Stimulated activated naive CD8-positive, alpha-beta T cell treated with anti-CD3 and anti-CD28 coated beads, Interleukin-15, amount 100 ng/mL, for 72 hours (primary cell): ENCODE measurements around the gene CCDC88C.

ENCODE experiments used
- ATAC-seq: fragments of 150-1000 bp; cut with Tn5 transposase; 2 replicates; pipeline ENCODE4 v1.10.0; 2021; ENCODE audit warnings: mild to moderate bottlenecking, moderate library complexity
- DNase-seq, 2 donors: peaks; one replicate each; pipeline ENCODE4 v3.0.0; 2021 to 2022
- H3K27ac Mint-ChIP-seq, 2 donors: one replicate each; pipeline ENCODE4 v1.8.0; 2022; ENCODE audit warnings: mild to moderate bottlenecking in 2 of 2, mixed read lengths in 2 of 2, moderate library complexity in 2 of 2
- H3K27me3 Mint-ChIP-seq: one replicate; pipeline ENCODE4 v1.8.0; 2022; ENCODE audit warnings: mixed read lengths
- H3K4me1 Mint-ChIP-seq: one replicate; pipeline ENCODE4 v1.8.0; 2022; ENCODE audit warnings: mild to moderate bottlenecking, mixed read lengths
- H3K4me3 Mint-ChIP-seq, 2 donors: one replicate each; pipeline ENCODE4 v1.8.0; 2022; ENCODE audit warnings: mild to moderate bottlenecking in 2 of 2, mixed read lengths in 2 of 2, moderate library complexity in 1 of 2
- H3K9me3 Mint-ChIP-seq, 2 donors: one replicate each; pipeline ENCODE4 v1.8.0; 2022; ENCODE audit warnings: mixed read lengths in 2 of 2

Gene CCDC88C

GRCh38 chr14:91372671-91373495 is 44.7 kb downstream of the CCDC88C start:
- H3K4me1 Mint-ChIP-seq: peaks cover 100% of the 10 kb centered on the region
- DNase-seq: peak; percentile 48 to 60
- ATAC-seq: peak; percentile 65

GRCh38 chr14:91371990-91372375 is 45.6 kb downstream of the CCDC88C start:
- Mint-ChIP-seq H3K4me3 (peak overlapping the region; percentile 78 to 88), H3K9me3 (no peaks in the 10 kb centered on the region), H3K4me1 (peaks cover 100% of the 10 kb centered on the region), H3K27ac (peak overlapping the region; percentile 84 to 88), H3K27me3 (no peaks in the 10 kb centered on the region)
- no peak for DNase-seq
- ATAC-seq: no peak

More at GRCh38 chr14:91372671-91373495, 44.7 kb downstream of the CCDC88C start:
- Mint-ChIP-seq H3K27ac (peak overlapping the region; percentile 74 to 84), H3K4me3 (peak overlapping the region; percentile 78 to 88), H3K27me3 (no peaks in the 10 kb centered on the region), H3K9me3 (no peaks in the 10 kb centered on the region)

- peaks cover 100% of the 10 kb centered on the region for H3K4me1 Mint-ChIP-seq
- peak overlapping the region; percentile 83 to 94 for H3K27ac Mint-ChIP-seq
- no peak for DNase-seq
- no peaks in the 10 kb centered on the region for H3K27me3 Mint-ChIP-seq
- no peaks in the 10 kb centered on the region for H3K9me3 Mint-ChIP-seq
- no peak for ATAC-seq
- peak overlapping the region; percentile 86 to 88 for H3K4me3 Mint-ChIP-seq
Measured at GRCh38 chr14:91371011-91371989, 46.3 kb downstream of the CCDC88C start.

- peak in 1 of 2 donors; percentile 61 for DNase-seq
- Mint-ChIP-seq H3K9me3 (no peaks in the 10 kb centered on the region), H3K27me3 (no peaks in the 10 kb centered on the region), H3K4me1 (peaks cover 100% of the 10 kb centered on the region), H3K4me3 (peak overlapping the region; percentile 86 to 88), H3K27ac (peak overlapping the region; percentile 95 to 97)
- no peak for ATAC-seq
Measured at GRCh38 chr14:91369628-91370445, 47.8 kb downstream of the CCDC88C start.

- ATAC-seq: no peak
- peak overlapping the region in 1 of 2 donors; percentile 4 for H3K27ac Mint-ChIP-seq
- peaks cover 100% of the 10 kb centered on the region for H3K4me1 Mint-ChIP-seq
- H3K4me3 Mint-ChIP-seq: peak overlapping the region; percentile 70 to 86
- no peaks in the 10 kb centered on the region for H3K9me3 Mint-ChIP-seq
- H3K27me3 Mint-ChIP-seq: no peaks in the 10 kb centered on the region
- no peak for DNase-seq
Measured at GRCh38 chr14:91368776-91369416, 48.7 kb downstream of the CCDC88C start.

GRCh38 chr14:91367173-91368171 is 50.1 kb downstream of the CCDC88C start:
- H3K4me1 Mint-ChIP-seq: peaks cover 99% of the 10 kb centered on the region
- DNase-seq (peak; percentile 47 to 74), ATAC-seq (peak; percentile 73)

GRCh38 chr14:91366749-91367148 is 50.9 kb downstream of the CCDC88C start:
- H3K4me1 Mint-ChIP-seq: peaks cover 99% of the 10 kb centered on the region
- DNase-seq (no peak), ATAC-seq (no peak)
- H3K27me3 Mint-ChIP-seq: no peaks in the 10 kb centered on the region
- no peaks in the 10 kb centered on the region for H3K9me3 Mint-ChIP-seq
- H3K27ac Mint-ChIP-seq: peak overlapping the region; percentile 81 to 90
- peak overlapping the region; percentile 66 to 80 for H3K4me3 Mint-ChIP-seq

More at GRCh38 chr14:91367173-91368171, 50.1 kb downstream of the CCDC88C start:
- H3K4me3 Mint-ChIP-seq: peak overlapping the region; percentile 66 to 80
- no peaks in the 10 kb centered on the region for H3K9me3 Mint-ChIP-seq
- no peaks in the 10 kb centered on the region for H3K27me3 Mint-ChIP-seq
- peak overlapping the region; percentile 81 to 90 for H3K27ac Mint-ChIP-seq

GRCh38 chr14:91365552-91365951 is 52.1 kb downstream of the CCDC88C start:
- H3K9me3 Mint-ChIP-seq: no peaks in the 10 kb centered on the region
- H3K27me3 Mint-ChIP-seq: no peaks in the 10 kb centered on the region
- peak overlapping the region; percentile 8 to 10 for H3K4me3 Mint-ChIP-seq
- peaks cover 98% of the 10 kb centered on the region for H3K4me1 Mint-ChIP-seq
- DNase-seq (no peak), ATAC-seq (no peak)
- H3K27ac Mint-ChIP-seq: peak overlapping the region in 1 of 2 donors; percentile 16

- ATAC-seq: no peak
- no peak for DNase-seq
- H3K4me3 Mint-ChIP-seq: peak overlapping the region in 1 of 2 donors; percentile 14
- peaks cover 97% of the 10 kb centered on the region for H3K4me1 Mint-ChIP-seq
- H3K9me3 Mint-ChIP-seq: no peaks in the 10 kb centered on the region
- no peak overlapping the region for H3K27ac Mint-ChIP-seq
- H3K27me3 Mint-ChIP-seq: no peaks in the 10 kb centered on the region
Measured at GRCh38 chr14:91364524-91365270, 52.9 kb downstream of the CCDC88C start.

- H3K9me3 Mint-ChIP-seq: no peaks in the 10 kb centered on the region
- ATAC-seq (peak; percentile 2), DNase-seq (no peak)
- H3K4me3 Mint-ChIP-seq: peak overlapping the region in 1 of 2 donors; percentile 14
- peaks cover 97% of the 10 kb centered on the region for H3K4me1 Mint-ChIP-seq
- H3K27me3 Mint-ChIP-seq: no peaks in the 10 kb centered on the region
- H3K27ac Mint-ChIP-seq: peak overlapping the region in 1 of 2 donors; percentile 12
Measured at GRCh38 chr14:91363776-91364523, 53.7 kb downstream of the CCDC88C start.

- Mint-ChIP-seq H3K27me3 (no peaks in the 10 kb centered on the region), H3K4me3 (no peak overlapping the region), H3K4me1 (peaks cover 96% of the 10 kb centered on the region)
Measured at GRCh38 chr14:91361233-91361811, 56.3 kb downstream of the CCDC88C start.

More at GRCh38 chr14:91361233-91361811, 56.3 kb downstream of the CCDC88C start:
- Mint-ChIP-seq H3K27ac (peak overlapping the region in 1 of 2 donors; percentile 76), H3K9me3 (no peaks in the 10 kb centered on the region)
- no peak for ATAC-seq
- DNase-seq: no peak
